SK-N-MC (cell line): ENCODE results near the gene NEDD4L.

ENCODE experiments used
- EZH2 ChIP-seq: fragments of 200-600 bp; sonication (generic); IDR thresholded peaks from one replicate; pipeline ENCODE4 v1.6.1; 2017; ENCODE audit warnings: antibody characterized with exemption
- POLR2AphosphoS5 ChIP-seq: IDR thresholded peaks from 2 replicates; pipeline ENCODE4 v1.6.1; 2012; ENCODE audit warnings: mild to moderate bottlenecking, low read depth, low read length, borderline replicate concordance

DNA sequence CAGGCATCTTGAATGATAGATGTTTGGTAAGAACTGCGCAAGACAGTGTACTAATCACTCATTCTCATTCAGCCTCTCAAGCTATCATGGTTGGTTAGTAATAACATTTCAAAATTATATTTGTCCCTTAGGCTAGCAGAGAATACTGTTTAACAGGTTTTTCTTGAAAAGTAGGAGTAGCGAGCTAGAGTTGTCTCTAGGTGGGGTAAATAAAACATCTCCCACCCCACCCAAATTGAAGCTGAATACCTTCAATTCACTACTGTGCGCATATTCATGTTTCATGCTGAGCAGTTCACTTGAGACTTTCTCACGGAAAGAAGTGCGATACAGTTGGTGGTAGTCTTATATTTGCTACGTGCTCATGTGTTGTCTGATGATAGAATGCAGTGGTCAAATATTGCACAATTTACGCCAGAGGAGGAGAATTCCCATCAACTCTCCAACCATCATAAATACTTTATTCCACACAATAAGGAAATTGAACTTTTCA is 49.3 kb downstream of the NEDD4L start:
- TF ChIP-seq POLR2AphosphoS5, result no peak
- TF ChIP-seq EZH2, result no peak
